K562 (cell line): Measurements from ENCODE around the gene PPP1R14B. TPM values are rescaled to one million over a fixed set of nuclear protein-coding genes. Genes with fewer than 3 reads are reported as not detected.

Experiments used
- ATAC-seq: fragments of 200-7000 bp; cut with Tn5 transposase; 3 replicates; pipeline ENCODE4 v1.9.1; 2020; ENCODE audit warnings: moderate library complexity
- BruUV-seq: library from RNA; stranded (reverse); fragments of 400-500 nt; replicated peaks from 2 replicates; lab custom pipeline; 2021; lab: Mats Ljungman, UMichigan
- CTCF ChIA-PET: fragments of 300-600 bp; formaldehyde crosslinking; extraction: SDS; loops from one replicate; lab custom pipeline; 2021; ENCODE audit warnings: low intra/inter-chr PET ratio; lab: Yijun Ruan, JAX
- POLR2A ChIA-PET: fragments of 300-600, 350-650 bp; sonication (Branson Sonifier 250); formaldehyde crosslinking; extraction: SDS; loops from one replicate; lab custom pipeline; 2021; ENCODE audit warnings: antibody characterized with exemption, inconsistent platforms; lab: Yijun Ruan, JAX
- DNase-seq, 4 experiments: peaks; one replicate each; pipeline versions ENCODE4 v3.0.0 to v3.0.0-alpha.2; 2011 to 2018; ENCODE audit warnings: low spot score in 3 of 4, mixed read lengths in 3 of 4; ENCODE audit errors: extremely low read depth in 1 of 4
- FAIRE-seq: peaks from 2 replicates; lab custom pipeline; 2011; peaks lifted over from hg19 to GRCh38; lab: Jason Lieb, UNC
- H2AFZ ChIP-seq: 2 replicates; pipeline ENCODE4 v1.6.0; 2011; ENCODE audit warnings: low read depth, low read length, control low read depth, inconsistent platforms
- H3K27ac ChIP-seq: fragments of 200-600 bp; 3 replicates; pipeline ENCODE4 v1.8.0; 2011; ENCODE audit warnings: low read depth, mild to moderate bottlenecking, control low read depth, inconsistent platforms, low read length, moderate library complexity, mixed read lengths; ENCODE audit errors: extremely low read depth
- H3K27me3 ChIP-seq, 2 experiments: fragments of 300-600 bp in 1 of 2; 2 replicates in 1 of 2; 3 replicates in 1 of 2; pipeline versions ENCODE4 v1.6.0 to v1.8.0; 2011; ENCODE audit warnings: inconsistent platforms in 2 of 2, low read length in 2 of 2, mild to moderate bottlenecking in 1 of 2, mixed read lengths in 1 of 2, moderate library complexity in 1 of 2; ENCODE audit not compliant: control insufficient read depth in 2 of 2, insufficient read depth in 2 of 2
- H3K36me3 ChIP-seq: fragments of 300-600 bp; 3 replicates; pipeline ENCODE4 v1.8.0; 2011; ENCODE audit warnings: mild to moderate bottlenecking, low read length, inconsistent platforms; ENCODE audit not compliant: control insufficient read depth, insufficient read depth
- H3K4me1 ChIP-seq, 2 experiments: fragments of 200-600 bp in 1 of 2; replicated peaks in 1 of 2; 2 replicates in 1 of 2; 3 replicates in 1 of 2; pipeline versions ENCODE4 v1.5.1 to v1.8.0; 2011; ENCODE audit warnings: inconsistent platforms in 2 of 2, low read length in 2 of 2, mild to moderate bottlenecking in 1 of 2, mixed read lengths in 1 of 2, moderate library complexity in 1 of 2; ENCODE audit not compliant: control insufficient read depth in 2 of 2, insufficient read depth in 2 of 2
- H3K4me2 ChIP-seq: 2 replicates; pipeline ENCODE4 v1.6.1; 2011; ENCODE audit warnings: low read length, control low read depth, inconsistent platforms, mixed read lengths; ENCODE audit not compliant: insufficient read depth
- H3K4me3 ChIP-seq: fragments of 200-600 bp; sonication (generic), shearing (Covaris generic); 2 replicates; pipeline ENCODE4 v1.5.1; 2016; ENCODE audit warnings: control low read depth, inconsistent platforms
- H3K79me2 ChIP-seq: fragments of 200-600 bp; 3 replicates; pipeline ENCODE4 v1.8.0; 2011; ENCODE audit warnings: low read length, inconsistent platforms; ENCODE audit not compliant: control insufficient read depth, insufficient read depth
- H3K9ac ChIP-seq, 2 experiments: 2 replicates each; pipeline versions ENCODE4 v1.6.0 to v1.6.1; 2011; ENCODE audit warnings: low read depth in 2 of 2, low read length in 2 of 2, control low read depth in 1 of 2, inconsistent platforms in 1 of 2, mild to moderate bottlenecking in 1 of 2, mixed read lengths in 1 of 2; ENCODE audit not compliant: insufficient read depth in 1 of 2
- H3K9me1 ChIP-seq: one replicate; pipeline ENCODE4 v1.6.0; 2011; ENCODE audit warnings: inconsistent platforms, mild to moderate bottlenecking, low read length, moderate library complexity; ENCODE audit not compliant: control insufficient read depth, insufficient read depth
- H3K9me3 ChIP-seq: replicated peaks from 2 replicates; pipeline ENCODE4 v1.5.1; 2011; ENCODE audit warnings: low read depth, low read length, inconsistent platforms; ENCODE audit not compliant: control insufficient read depth, insufficient read depth
- H4K20me1 ChIP-seq: replicated peaks from 2 replicates; pipeline ENCODE4 v1.6.1; 2011; ENCODE audit warnings: low read length, inconsistent platforms, mixed read lengths; ENCODE audit not compliant: control insufficient read depth, insufficient read depth
- CBFA2T3 ChIP-seq: fragments of 450-650 bp; IDR thresholded peaks from 2 replicates; pipeline ENCODE4 v1.6.1; 2017
- CHD1 ChIP-seq: fragments of 200-600 bp; sonication (generic); IDR thresholded peaks from one replicate; pipeline ENCODE4 v1.6.1; 2012; ENCODE audit warnings: mild to moderate bottlenecking, moderate library complexity, low read length, inconsistent platforms
- E2F1 ChIP-seq: sonication (generic); formaldehyde crosslinking; IDR thresholded peaks from 2 replicates; pipeline ENCODE4 v1.8.1; 2023; ENCODE audit warnings: mild to moderate bottlenecking, missing genetic modification reagents, moderate library complexity
- FUS ChIP-seq: fragments of 200-400 bp; formaldehyde crosslinking; optimal IDR thresholded peaks from 2 replicates; pipeline ENCODE3; 2017; ENCODE audit warnings: low read depth, low read length
- KHSRP ChIP-seq: fragments of 450-650 bp; IDR thresholded peaks from 2 replicates; pipeline ENCODE4 v1.6.1; 2017
- MCM2 ChIP-seq: fragments of 450-650 bp; IDR thresholded peaks from 2 replicates; pipeline ENCODE4 v1.6.1; 2017; ENCODE audit warnings: low read depth, mild to moderate bottlenecking
- NELFE ChIP-seq: IDR thresholded peaks from 2 replicates; pipeline ENCODE4 v1.6.1; 2011; ENCODE audit warnings: mild to moderate bottlenecking; ENCODE audit not compliant: insufficient read depth, insufficient read length
- POLR2AphosphoS2 ChIP-seq: IDR thresholded peaks from 2 replicates; pipeline ENCODE4 v1.6.1; 2012; ENCODE audit warnings: low read length, improper control_type of control experiment
- RHOXF2B ChIP-seq: fragments of 250-450 bp; sonication (Bioruptor Pico); conservative IDR thresholded peaks from 2 replicates; pipeline ENCODE4 v1.5.1; 2021
- SETDB1 ChIP-seq: IDR thresholded peaks from one replicate; pipeline ENCODE4 v1.6.1; 2012; ENCODE audit warnings: low read length, control low read depth, inconsistent platforms
- SIN3B ChIP-seq: fragments of 450-650 bp; IDR thresholded peaks from 2 replicates; pipeline ENCODE4 v1.6.1; 2017; ENCODE audit warnings: low read depth, mild to moderate bottlenecking, moderate library complexity
- TEAD4 ChIP-seq, 2 experiments: sonication (generic) in 1 of 2; formaldehyde crosslinking in 1 of 2; IDR thresholded peaks; 2 replicates each; pipeline versions ENCODE4 v1.6.1 to v1.8.0; 2012 to 2022; ENCODE audit warnings: borderline replicate concordance in 1 of 2, inconsistent platforms in 1 of 2, low read length in 1 of 2, mild to moderate bottlenecking in 1 of 2, missing genetic modification reagents in 1 of 2
- ZNF212 ChIP-seq: fragments of 450-650 bp; formaldehyde crosslinking; IDR thresholded peaks from 2 replicates; pipeline ENCODE4 v1.4.0; 2020; ENCODE audit warnings: mild to moderate bottlenecking
- ZNF561 ChIP-seq: fragments of 450-650 bp; formaldehyde crosslinking; conservative IDR thresholded peaks from 2 replicates; pipeline ENCODE4 v1.4.0; 2020; ENCODE audit warnings: mild to moderate bottlenecking, moderate library complexity
- WGBS: fragments of 100-300 bp; shearing (Covaris generic); methylation state at CpG from one replicate; pipeline ENCODE4 v1.1.6; 2016; ENCODE audit warnings: low coverage, mixed read lengths; ENCODE audit not compliant: insufficient coverage; ENCODE audit errors: missing lambda C conversion rate; 5-methylcytosine and 5-hydroxymethylcytosine counted together
- in situ Hi-C: fragments of 300-500 bp; cut with MboI; formaldehyde crosslinking; loops from 4 replicates; pipeline ENCODE4 v1.15.0; 2018; ENCODE audit warnings: inconsistent platforms, mixed read lengths
- intact Hi-C: fragments of 100-400 bp; cut with micrococcal nuclease; formaldehyde crosslinking; loops from 2 replicates; pipeline ENCODE4 v1.14.2; 2022
- polyA plus RNA-seq, 8 experiments: library from polyadenylated mRNA; depleted of rRNA in 4 of 8; stranded (reverse) in 5 of 8; unstranded in 3 of 8; fragments of >200 nt; fragmentation: Nextera tagmentation in 2 of 8; fragmentation: Illumina TruSeq in 1 of 8; extraction: Ambion mirVana in 2 of 8; extraction: Trizol in 1 of 8; gene quantifications; 2 replicates each; pipeline versions ENCODE4 v1.2.1 to v1.2.3, GENCODE V29; 2011 to 2014; ENCODE audit warnings: inconsistent platforms in 1 of 8, missing spikeins in 1 of 8
- total RNA-seq, 7 experiments: library from RNA; depleted of rRNA in 6 of 7; stranded (reverse); fragments of >200 nt in 6 of 7; fragmentation: Illumina TruSeq in 2 of 7; extraction: Trizol in 2 of 7; gene quantifications; 2 replicates each; pipeline versions ENCODE4 v1.2.1 to v1.2.3, GENCODE V29; 2011 to 2021; ENCODE audit warnings: low replicate concordance in 1 of 7
- TF ChIP-seq, protein P1 (sequence below): fragments of 450-650 bp; IDR thresholded peaks from one replicate; pipeline ENCODE4 v1.6.1; 2018; ENCODE audit warnings: mild to moderate bottlenecking, moderate library complexity; ENCODE audit not compliant: partially characterized antibody

The PPP1R14B gene
- total and polyA plus RNA-seq, 9 of the 15 experiments (the other 6 are each of a cell fraction or from before 2014, with no cell fraction given): 7.7 to 566 (median 212) TPM

DNA sequence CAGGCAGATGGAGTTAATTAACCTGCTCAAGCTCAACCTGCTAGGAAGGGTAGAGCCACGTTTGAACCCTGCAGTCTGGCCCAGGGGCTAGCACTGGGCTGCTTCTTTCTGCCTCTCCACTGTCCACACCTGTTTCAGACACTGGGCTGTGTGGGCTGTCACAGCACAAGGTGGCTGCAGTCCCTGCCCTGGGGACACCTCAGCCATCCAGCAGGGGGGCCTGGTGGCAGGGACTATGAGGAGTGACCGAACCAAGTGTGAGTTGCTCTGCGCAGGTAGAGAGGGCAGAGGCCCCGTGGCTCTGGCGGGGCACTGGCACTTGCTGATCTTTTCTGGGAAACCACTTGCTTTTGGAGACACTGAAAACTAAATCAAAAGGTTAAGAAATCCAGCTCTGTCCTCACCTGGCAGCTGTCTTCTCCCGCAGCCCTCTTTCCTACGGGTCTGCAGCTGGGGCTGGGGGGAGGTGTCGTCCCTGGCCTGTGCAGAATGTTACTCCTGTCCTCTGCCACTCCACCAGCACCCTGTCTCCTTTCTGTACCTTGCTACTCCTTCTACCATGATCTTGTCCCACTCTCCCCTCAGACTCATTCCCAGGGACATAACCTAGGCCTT, 31.9 kb upstream of the PPP1R14B start:
- no peaks in the 10 kb centered on the region for H3K9me1 ChIP-seq
- TF ChIP-seq FUS (no peak), E2F1 (CRISPR knock-in tag) (no peak), KHSRP (no peak), SIN3B (no peak), POLR2AphosphoS2 (no peak), ZNF212 (CRISPR knock-in tag) (no peak), CBFA2T3 (no peak), ZNF561 (CRISPR knock-in tag) (no peak), SETDB1 (no peak), MCM2 (no peak), NELFE (no peak), RHOXF2B (CRISPR knock-in tag) (no peak), CHD1 (no peak), TEAD4 (IDR thresholded peaks at IDR 0.05; ENCODE audit: low read length) (no peak), TEAD4 (CRISPR knock-in tag; IDR thresholded peaks at IDR 0.05; ENCODE audit: borderline replicate concordance) (no peak)
- TF ChIP-seq, protein P1, sequence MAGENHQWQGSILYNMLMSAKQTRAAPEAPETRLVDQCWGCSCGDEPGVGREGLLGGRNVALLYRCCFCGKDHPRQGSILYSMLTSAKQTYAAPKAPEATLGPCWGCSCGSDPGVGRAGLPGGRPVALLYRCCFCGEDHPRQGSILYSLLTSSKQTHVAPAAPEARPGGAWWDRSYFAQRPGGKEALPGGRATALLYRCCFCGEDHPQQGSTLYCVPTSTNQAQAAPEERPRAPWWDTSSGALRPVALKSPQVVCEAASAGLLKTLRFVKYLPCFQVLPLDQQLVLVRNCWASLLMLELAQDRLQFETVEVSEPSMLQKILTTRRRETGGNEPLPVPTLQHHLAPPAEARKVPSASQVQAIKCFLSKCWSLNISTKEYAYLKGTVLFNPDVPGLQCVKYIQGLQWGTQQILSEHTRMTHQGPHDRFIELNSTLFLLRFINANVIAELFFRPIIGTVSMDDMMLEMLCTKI: no peak
- no peak overlapping the region for H3K4me2 ChIP-seq
- H2AFZ ChIP-seq: no peak overlapping the region
- WGBS: 82% methylated on average over 8 of the region's 8 CpGs
- H3K9ac ChIP-seq: peak overlapping the region in 1 of 2 experiments; percentile 84; a peak in 2 of 4 replicates
- H4K20me1 ChIP-seq: no peaks in the 10 kb centered on the region
- no peak overlapping the region for H3K27ac ChIP-seq
- no peak for DNase-seq
- intact Hi-C loops (no loop called here), in situ Hi-C loops (no loop called here)
- no peaks in the 10 kb centered on the region for H3K9me3 ChIP-seq
- no peak overlapping the region for H3K4me3 ChIP-seq
- H3K27me3 ChIP-seq: no peaks in the 10 kb centered on the region
- no peak for FAIRE-seq
- peak; percentile 65 for ATAC-seq
- H3K4me1 ChIP-seq: peaks cover 2 to 25% of the 10 kb centered on the region in 2 experiments; a peak in 4 of 5 replicates
- CTCF ChIA-PET: no interaction called here
- peaks cover 27% of the 10 kb centered on the region; the same call in 1 of the 3 replicates for H3K36me3 ChIP-seq
- H3K79me2 ChIP-seq: peaks cover 14% of the 10 kb centered on the region
- POLR2A ChIA-PET: no interaction called here
- BruUV-seq: no TSS peak
